Measurements from ENCODE around the gene AGAP9.
"Not testable (repeated sequence)": the region's sequence is repeated elsewhere in the genome, so short reads cannot be mapped to it uniquely, and the experiment has no call there.

Gene AGAP9

DNA sequence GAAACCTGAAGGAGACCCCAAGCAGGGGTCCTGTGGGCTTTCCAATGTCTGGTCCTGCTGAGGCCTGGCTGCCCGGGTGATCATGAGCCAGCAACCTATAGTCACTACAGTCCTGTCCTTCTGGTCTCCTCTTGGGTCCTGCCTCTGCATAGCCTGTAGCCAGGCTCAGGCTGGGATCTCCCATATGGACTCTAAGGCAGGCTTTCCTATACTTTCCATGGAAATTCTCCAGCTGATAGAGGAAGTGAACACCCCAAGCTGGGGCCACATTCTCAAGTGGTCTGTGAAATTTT, 66.0 kb downstream of the AGAP9 start:
- Mint-ChIP-seq H3K4me3 (no peak overlapping the region), H3K4me1 (peaks cover 3% of the 10 kb centered on the region), H3K27me3 (peaks cover 13% of the 10 kb centered on the region), H3K9me3 (no peaks in the 10 kb centered on the region), H3K27ac (no peak overlapping the region), H3K36me3 (no peaks in the 10 kb centered on the region)
- DNase-seq (ENCODE audit: low spot score in 2 of 2) = no peak
- no peak for ATAC-seq (ENCODE audit: low read depth)

DNA sequence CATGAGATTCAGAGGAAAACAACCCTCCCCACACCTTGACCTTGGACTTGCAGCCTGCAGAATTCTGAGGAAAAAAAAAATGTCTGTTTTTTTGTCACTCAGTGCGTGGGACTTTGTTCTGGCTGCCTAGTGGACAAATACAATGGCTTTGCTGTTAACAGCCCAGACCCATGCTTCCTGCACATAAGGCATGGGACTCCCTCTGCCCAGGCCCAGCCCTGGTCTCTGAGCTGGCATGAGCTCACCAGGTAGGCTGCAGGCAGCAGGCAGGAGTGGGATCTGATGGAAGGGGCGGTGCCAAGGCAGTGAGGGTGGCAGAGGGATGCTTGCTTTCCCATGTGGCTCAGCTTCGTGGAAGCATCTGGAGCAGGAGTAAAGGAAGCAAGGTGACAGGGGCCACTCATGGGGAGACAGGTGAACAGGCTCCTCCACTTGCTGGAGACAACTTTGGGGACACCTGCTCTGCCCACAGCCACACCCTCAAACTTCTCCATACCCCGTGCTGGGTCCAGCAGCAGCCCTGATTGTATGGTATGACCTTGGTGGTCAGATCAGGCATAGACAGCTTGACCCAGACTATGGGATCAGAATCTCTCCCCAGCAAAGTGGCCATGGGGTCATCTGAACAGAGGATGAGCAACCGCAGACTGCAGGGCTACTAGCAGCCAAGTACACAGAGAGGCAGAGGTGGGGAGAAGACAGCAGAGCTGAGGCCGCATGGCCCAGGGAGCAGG, 66.5 kb downstream of the AGAP9 start:
- H3K36me3 Mint-ChIP-seq = no peaks in the 10 kb centered on the region
- H3K9me3 Mint-ChIP-seq = no peaks in the 10 kb centered on the region
- peaks cover 17% of the 10 kb centered on the region for H3K27me3 Mint-ChIP-seq
- ATAC-seq (ENCODE audit: low read depth) (no peak), DNase-seq (ENCODE audit: low spot score in 2 of 2) (no peak)
- no peak overlapping the region for H3K4me3 Mint-ChIP-seq
- peaks cover 3% of the 10 kb centered on the region for H3K4me1 Mint-ChIP-seq
- H3K27ac Mint-ChIP-seq = no peak overlapping the region

DNA sequence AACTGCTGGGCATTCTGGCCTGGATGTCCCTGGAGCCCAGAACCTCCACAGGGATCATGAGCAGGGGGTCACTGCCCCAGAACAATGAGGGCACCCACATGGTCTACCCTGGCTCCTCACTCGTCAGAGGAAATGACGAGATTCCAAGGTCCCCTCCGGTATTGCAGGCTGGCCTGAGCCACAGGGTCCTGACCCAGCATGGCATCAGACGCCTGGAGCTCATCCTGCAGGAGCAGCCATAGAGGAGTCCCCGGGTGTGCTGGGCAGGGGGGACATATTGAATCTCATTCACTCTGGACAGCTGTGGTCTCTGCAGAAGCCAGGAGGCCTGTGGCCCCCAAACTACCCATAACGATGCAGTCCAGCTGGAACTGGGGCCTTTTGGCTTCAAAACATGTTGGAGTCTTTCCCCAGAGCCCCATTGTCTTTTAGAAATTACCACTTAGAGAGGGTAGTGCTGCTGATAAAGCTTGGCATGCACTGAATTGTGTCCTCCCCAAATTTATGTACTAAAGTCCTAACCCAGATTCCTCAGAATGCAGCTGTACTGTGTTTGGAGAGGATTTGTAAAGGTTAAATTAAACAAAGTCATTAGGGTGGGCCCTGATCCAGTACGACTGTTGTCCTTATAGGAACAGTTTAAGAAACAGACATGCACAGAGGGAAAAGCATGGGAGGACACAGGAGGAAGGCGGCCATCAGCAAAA, 67.2 kb downstream of the AGAP9 start:
- peaks cover 3% of the 10 kb centered on the region for H3K4me1 Mint-ChIP-seq
- peaks cover 17% of the 10 kb centered on the region for H3K27me3 Mint-ChIP-seq
- H3K36me3 Mint-ChIP-seq = no peaks in the 10 kb centered on the region
- no peaks in the 10 kb centered on the region for H3K9me3 Mint-ChIP-seq
- H3K4me3 Mint-ChIP-seq = no peak overlapping the region
- ATAC-seq (ENCODE audit: low read depth) = no peak
- no peak overlapping the region for H3K27ac Mint-ChIP-seq
- no peak for DNase-seq (ENCODE audit: low spot score in 2 of 2)

DNA sequence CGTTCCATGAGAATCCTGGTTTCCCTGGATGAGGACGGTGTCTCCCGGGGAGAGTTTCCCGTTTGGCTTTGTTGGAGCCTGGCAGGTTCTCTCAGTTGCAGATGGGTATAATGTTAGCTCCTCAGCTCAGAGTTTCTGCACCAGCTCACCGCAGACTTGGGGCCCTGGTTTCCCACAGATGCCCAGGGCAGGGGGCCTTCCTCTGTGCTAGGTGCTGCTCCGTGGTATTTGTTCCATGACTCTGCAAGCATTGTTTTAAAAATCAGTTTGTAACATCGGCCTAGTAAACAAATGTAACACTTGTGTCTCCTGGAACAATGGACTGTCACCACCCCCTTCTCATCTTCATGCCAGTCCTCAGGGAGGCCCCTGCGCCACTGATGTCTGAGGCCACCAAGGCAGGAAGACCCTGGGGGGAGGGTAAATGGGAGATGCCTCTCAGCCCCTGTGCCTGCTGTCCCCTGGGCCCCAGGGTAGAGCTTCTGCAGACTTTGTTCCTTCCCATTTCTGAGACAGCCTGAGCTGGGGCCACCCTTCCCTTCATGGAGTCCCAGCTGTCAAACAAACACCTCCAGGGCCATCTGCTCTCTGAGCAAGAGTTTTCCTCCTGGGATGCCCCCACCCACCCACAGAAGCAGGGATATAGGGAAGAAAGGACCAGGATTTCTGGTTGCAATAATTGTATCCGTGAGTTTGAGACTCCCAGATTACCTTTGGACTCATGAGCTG, 67.9 kb downstream of the AGAP9 start:
- not testable (repeated sequence) for H3K4me3 Mint-ChIP-seq; H3K9me3 Mint-ChIP-seq; H3K36me3 Mint-ChIP-seq; H3K4me1 Mint-ChIP-seq; ATAC-seq (ENCODE audit: low read depth); DNase-seq (ENCODE audit: low spot score in 2 of 2); H3K27ac Mint-ChIP-seq
- H3K27me3 Mint-ChIP-seq = peaks cover 17% of the 10 kb centered on the region

DNA sequence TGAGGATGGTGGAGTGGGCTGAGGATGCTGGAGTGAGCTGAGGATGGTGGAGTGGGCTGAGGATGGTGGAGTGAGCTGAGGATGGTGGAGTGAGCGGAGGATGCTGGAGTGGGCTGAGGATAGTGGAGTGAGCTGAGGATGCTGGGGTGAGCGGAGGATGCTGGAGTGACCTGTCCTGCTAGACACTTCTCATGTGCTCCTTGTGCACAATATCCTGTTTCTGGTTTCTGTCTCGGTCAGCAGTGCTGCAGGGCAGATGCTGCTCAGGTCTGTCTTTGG, 68.7 kb downstream of the AGAP9 start:
- no peak for DNase-seq (ENCODE audit: low spot score in 2 of 2)
- no peak overlapping the region for H3K4me3 Mint-ChIP-seq
- H3K4me1 Mint-ChIP-seq = peaks cover 3% of the 10 kb centered on the region
- no peaks in the 10 kb centered on the region for H3K9me3 Mint-ChIP-seq
- H3K27ac Mint-ChIP-seq = no peak overlapping the region
- H3K27me3 Mint-ChIP-seq = peaks cover 17% of the 10 kb centered on the region
- no peak for ATAC-seq (ENCODE audit: low read depth)
- no peaks in the 10 kb centered on the region for H3K36me3 Mint-ChIP-seq

DNA sequence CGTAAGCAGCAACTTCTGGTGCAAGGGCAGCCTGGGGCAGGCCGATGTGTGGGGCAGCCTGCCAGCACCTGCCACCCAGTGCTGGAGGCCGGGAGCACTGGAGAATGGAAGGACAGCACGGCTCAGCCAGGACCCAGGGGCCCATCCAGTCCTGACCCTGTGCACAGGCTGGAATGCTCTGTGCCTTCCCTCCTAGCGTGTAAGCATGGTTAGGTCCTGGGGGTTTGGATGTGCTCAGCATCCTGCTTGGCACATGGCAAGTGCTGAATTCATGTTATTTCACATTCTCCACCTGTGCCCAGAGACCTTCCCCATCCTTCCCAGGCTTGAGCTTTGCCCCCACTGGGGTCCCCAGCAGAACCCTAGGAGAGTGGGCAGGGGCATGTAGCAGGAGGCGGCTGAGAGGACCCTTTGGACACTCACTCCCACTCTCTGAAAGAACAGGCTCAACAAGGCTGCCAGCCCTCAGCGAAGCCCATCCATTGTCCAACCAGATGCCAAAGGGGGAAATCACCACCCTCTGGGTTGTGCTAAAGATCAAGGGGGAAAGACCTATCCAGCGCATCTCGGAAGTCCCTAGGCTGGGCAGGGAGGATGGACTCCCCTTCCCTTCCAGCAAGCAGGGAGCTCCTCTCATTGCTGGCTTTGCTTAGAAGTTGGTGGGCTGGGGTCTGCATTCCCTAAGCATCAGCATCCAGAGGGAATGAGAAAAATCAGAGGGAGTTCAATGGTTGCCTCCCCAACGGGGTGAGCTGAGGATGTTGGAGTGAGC, 69.2 kb downstream of the AGAP9 start:
- Mint-ChIP-seq H3K27ac (no peak overlapping the region), H3K9me3 (no peaks in the 10 kb centered on the region), H3K4me3 (no peak overlapping the region), H3K36me3 (no peaks in the 10 kb centered on the region), H3K4me1 (peaks cover 3% of the 10 kb centered on the region), H3K27me3 (peaks cover 17% of the 10 kb centered on the region)
- ATAC-seq (ENCODE audit: low read depth) (no peak), DNase-seq (ENCODE audit: low spot score in 2 of 2) (no peak)

DNA sequence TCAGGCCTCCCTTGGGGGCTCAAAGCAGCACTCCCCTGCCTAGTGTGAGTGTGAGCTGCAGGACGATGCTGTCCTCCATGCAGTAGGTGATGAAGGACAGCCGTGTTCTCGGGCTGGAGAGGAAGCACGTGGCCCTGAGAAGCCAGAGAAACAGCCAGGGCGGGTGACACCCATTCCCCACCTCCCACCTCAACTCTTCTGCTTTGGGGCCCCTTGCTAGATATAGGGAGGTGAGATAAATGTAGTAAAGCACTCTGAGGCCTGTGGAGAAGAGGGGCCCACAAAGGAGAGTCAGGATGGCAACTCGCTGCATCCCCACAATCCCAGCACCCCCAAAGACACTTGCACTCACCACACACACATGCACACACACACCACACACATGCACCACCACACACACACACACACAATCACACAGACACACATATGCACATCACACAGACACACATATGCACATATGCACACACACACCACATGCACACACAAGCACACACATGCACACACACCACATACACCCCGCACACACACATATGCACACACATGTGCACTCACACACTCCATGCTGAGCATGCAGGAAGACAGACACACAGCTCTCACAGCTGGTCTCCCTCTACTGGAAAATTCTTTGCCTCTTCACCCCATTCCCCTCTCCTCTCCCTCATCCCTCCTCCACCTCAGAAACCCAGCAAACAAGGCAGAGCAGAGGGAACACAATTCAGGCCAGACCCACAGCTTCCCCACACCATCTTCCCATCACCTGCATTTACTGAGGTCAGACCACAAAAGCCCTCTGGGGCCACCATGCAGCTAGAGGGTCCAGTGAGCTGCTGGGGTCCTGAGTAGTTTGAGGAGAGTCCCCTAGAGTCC, 70.1 kb downstream of the AGAP9 start:
- no peak for ATAC-seq (ENCODE audit: low read depth)
- no peak for DNase-seq (ENCODE audit: low spot score in 2 of 2)
- H3K9me3 Mint-ChIP-seq = no peaks in the 10 kb centered on the region
- no peaks in the 10 kb centered on the region for H3K36me3 Mint-ChIP-seq
- H3K27me3 Mint-ChIP-seq = peaks cover 18% of the 10 kb centered on the region
- H3K4me1 Mint-ChIP-seq = peaks cover 10% of the 10 kb centered on the region
- H3K4me3 Mint-ChIP-seq = no peak overlapping the region
- no peak overlapping the region for H3K27ac Mint-ChIP-seq

DNA sequence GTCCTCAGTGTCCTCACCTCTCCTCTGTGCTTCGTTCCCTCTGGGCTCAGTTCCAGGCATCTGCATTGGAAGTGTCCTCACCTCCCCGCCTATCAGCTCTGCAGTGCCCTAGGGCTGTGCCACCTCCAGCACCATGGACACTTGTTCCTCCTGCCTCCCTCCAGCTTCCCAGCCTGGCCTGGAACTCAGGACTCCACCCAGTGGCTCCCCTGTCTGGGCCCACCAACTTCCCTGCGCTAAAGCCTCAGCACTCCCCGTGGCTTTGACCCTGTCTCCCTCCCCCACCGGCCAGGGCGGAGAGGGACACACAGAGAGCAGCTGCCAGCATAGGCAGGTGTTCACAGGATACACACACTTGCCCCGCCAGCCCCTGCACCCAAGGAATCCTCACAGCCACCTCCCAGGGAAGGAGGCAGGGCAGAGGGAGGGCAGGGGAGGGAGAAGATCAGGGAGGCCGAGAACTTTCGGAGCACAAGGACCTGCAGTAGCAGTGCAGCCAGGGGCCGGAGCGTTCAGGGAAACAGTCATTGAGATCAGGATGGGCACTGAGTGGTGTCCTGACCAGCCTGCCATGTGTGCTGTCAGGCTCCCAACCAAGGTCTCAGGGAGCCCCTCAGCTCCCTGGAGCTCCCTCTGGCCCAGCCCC, 70.8 kb downstream of the AGAP9 start:
- ATAC-seq (ENCODE audit: low read depth) (no peak), DNase-seq (ENCODE audit: low spot score in 2 of 2) (no peak)
- peaks cover 16% of the 10 kb centered on the region for H3K4me1 Mint-ChIP-seq
- no peak overlapping the region for H3K27ac Mint-ChIP-seq
- peaks cover 3% of the 10 kb centered on the region for H3K9me3 Mint-ChIP-seq
- no peaks in the 10 kb centered on the region for H3K36me3 Mint-ChIP-seq
- H3K4me3 Mint-ChIP-seq = no peak overlapping the region
- peaks cover 24% of the 10 kb centered on the region for H3K27me3 Mint-ChIP-seq

DNA sequence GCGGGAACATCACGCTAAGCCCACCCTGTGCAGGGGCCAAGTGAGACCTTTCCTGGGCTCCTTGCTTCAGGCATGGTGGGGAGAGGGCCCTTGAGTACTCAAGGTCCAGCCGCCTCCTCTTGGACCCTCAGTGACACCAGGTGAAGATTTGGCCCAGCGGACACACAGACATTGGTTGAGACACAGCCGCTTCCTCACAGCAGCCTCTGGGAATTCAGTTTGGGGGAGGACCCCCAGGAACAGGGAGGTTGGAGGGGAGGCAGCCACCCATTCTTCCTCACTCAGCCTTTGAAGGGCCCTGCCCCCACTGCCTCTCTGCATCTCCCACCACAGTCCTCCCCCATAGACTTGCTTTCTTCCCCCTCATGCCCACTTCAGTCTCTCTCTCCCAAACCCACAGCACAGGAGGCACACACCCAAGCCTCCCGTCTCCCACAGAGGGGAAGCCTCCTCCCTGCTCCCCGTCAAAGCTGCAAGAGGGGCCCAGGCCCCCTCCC, 71.4 kb downstream of the AGAP9 start:
- Mint-ChIP-seq H3K4me1 (peaks cover 16% of the 10 kb centered on the region), H3K36me3 (no peaks in the 10 kb centered on the region), H3K9me3 (peaks cover 3% of the 10 kb centered on the region), H3K27ac (no peak overlapping the region), H3K4me3 (no peak overlapping the region), H3K27me3 (peaks cover 25% of the 10 kb centered on the region)
- DNase-seq (ENCODE audit: low spot score in 2 of 2) = no peak
- no peak for ATAC-seq (ENCODE audit: low read depth)

Measured in memory B cell (primary cell).